Kidney glomerular epithelial cell (primary cell): Measurements from ENCODE around the gene ANKH.
"Not testable (repeated sequence)": the region's sequence is repeated elsewhere in the genome, so short reads cannot be mapped to it uniquely, and the experiment has no call there.

ENCODE experiments used
- DNase-seq: peaks from one replicate; lab custom pipeline; 2025; lab: John Stamatoyannopoulos, UW

ANKH gene

DNA sequence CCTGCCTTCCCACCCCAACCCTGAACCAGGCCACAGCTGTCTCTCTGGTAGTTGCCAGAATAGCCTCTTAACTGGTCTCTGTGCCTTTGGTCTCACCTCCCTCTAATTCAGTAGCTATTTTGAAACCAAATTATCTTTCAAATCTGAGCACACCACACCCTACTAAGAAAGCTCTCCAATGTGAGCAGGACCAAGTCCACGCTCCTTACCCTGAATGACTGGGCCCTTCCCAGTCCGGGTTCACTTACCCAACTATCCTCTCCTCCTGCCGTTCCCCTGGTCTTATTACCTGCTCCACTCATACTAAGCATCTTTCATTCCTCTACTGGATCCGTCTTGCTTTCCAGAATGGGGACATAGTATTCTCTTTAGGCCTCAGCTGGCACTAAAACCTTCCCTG is 16.8 kb downstream of the ANKH start:
- no peak for DNase-seq

DNA sequence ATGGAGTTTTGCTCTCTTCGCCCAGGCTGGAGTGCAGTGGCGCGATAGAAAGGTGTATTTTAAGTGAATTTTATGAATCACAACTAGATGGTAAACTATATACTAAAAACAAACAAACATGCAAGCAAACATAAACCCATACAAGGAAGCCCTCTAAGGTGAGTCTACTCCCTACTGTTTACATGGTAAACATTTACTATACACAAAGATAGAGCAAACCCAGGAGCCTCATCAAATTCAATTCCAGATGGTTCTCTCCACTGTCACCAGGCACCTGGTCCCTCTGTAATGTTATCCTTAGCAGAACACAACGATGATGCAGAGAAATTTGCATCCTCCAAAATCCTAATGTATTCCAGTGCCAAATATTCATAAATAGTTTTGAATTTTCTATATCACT is 17.9 kb downstream of the ANKH start:
- no peak for DNase-seq

DNA sequence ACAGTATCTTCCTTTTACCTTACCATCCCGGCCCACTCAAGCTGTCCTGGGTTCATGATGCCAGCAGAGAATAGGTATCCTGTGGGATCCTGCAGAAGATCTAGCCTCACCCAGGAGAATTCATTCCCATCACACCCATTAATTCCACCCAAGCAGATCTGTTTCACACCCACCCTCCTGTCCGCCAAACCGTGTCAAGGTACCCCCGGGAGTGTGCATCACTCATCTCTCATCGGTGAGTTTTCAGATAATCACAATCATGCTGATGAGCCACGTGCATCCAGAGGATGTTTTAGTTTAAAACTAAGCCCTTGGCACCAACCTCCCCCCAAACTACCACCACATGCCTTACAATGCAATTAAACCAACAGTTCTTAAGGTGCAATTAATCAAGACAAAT is 18.8 kb downstream of the ANKH start:
- no peak for DNase-seq

DNA sequence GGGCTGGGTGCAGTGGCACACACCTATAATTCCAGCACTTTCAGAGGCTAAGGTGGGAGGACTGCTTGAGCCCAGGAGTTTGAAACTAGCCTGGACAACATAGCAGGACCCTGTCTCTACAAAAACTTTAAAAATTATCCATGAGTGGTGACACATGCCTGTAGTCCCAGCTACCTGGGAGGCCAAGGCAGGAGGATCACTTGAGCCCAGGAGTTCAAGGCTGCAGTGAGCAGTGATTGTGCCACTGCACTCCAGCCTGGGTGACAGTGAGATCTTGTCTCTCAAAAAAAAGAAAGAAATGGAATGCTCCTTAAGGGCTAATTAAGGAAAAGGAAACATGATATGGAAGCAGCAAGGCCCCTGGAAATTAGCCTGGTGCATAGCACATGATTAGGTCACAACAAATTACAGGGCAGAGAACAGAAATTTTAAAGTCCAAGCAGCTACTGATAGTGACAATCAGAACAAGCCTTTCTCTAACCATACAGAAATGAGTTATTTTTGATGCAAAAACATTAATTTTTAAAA is 19.5 kb downstream of the ANKH start:
- DNase-seq = no peak

DNA sequence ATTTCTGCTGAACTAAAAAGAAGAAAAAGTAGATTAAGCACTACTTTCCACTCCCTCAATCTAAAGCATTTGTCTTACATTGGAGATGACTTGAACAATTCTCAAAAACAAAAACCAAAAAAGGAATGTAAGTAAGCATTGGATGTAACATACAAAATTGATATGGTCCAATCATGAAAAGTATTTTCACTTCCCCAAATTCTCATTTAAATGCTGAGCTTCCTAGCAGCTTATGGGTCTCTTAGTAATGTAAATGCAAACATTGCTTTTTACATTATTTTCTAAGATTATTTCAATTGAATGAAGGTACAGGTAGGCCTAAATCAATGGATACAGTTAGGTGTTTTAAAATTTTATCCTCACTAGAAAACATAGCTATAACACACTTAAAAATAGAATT is 20.0 kb downstream of the ANKH start:
- DNase-seq = no peak

DNA sequence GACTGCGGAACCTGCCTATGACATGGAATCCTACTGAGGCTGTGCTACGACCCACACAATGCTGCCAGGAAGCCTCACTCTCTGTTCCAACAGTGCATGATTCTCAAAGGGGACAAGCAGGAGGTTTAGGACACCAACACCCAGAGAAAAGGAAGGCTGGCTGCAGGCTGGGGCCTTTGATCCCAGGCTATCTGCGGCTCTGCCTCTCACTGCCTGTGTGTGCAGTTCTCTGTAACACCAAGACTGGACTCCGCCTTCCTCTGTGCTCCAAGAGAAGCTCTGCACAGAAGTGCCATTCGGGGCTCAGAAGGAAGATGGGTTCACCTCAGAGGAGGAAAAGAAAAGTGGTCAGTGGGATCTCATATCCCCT is 20.5 kb downstream of the ANKH start:
- no peak for DNase-seq

DNA sequence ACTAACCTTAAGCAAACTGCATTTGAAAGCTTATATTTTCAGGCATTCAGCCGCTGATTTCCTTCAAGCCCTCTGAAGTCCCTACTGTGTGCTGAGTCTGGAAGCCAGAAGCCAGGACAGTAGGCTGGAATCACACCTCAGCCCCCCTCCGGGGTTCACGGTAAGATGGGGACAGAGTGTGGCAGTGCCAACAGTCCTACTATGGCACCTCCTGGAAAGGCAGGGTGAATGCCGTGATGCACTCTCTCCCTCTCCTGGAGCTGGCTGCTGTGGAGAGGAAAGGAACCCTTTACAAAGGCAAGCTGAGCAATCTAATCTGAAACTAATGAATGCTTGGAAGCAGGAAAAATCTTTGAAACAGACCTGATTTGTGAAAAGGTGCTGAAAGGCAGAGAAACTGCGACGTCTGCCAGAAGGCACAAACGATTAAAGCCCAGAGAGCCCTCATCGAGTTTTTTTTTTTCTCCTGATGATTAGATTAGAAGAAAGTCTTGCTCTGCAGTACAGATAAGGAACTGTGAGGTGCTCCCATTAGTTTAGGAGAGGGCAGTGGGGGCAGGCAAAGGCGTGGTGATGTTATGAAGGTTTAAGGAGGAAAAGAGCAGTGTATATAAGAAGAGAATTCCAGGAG is 21.0 kb downstream of the ANKH start:
- no peak for DNase-seq

DNA sequence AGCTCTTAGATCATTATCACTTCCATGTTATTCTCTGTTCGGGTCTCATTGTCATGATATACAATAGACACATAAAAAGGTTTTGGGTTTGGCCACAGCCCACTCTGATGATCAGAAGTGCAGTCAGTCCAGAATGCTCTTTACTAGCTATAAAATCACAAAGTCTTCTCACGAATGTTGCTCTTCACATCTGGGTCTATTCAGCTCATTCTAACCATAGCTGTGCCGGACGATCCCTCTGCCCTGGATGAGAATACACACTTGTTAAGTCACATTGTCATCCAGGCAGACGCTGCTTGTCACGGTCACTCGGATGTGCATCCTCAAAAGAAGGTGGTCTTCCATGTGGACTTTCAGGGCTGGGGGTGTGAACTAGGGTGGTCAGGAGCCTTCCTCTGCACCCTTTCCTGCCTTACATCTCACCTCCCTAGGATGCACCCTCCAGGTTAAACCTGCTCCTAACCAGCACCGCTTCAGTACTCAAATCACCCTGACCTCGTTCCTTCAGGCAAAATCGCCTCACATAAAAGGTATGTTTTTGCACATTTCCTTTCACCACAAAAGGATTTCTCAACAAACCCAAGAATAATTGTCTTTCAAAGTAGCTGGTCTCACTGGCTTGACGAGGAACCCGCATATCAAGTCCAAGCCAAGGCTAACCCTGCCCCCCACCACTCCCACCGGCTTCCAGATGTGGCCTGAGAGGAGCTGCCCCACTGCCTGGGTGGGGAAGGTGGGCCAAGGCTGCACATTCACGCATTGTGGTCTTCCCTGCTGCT is 21.9 kb downstream of the ANKH start:
- DNase-seq = no peak

DNA sequence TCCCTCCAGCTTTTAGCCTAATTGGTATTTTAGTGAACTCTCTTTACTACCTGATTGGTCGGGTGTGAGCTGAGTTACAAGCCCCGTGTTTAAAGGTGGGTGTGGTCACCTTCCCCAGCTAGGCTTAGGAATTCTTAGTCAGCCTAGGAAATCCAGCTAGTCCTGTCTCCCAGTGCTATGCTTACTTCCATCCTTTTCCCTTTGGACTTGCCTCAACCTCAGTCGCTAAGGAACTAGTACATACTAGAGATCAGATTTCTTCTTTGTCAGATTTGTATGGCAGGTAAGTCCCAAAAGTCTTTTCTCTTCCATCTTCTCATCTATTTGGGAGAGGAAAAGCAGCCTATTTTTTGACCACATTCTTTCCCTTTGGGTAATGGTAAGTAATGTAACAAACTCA is 22.6 kb downstream of the ANKH start:
- not testable (repeated sequence) for DNase-seq

DNA sequence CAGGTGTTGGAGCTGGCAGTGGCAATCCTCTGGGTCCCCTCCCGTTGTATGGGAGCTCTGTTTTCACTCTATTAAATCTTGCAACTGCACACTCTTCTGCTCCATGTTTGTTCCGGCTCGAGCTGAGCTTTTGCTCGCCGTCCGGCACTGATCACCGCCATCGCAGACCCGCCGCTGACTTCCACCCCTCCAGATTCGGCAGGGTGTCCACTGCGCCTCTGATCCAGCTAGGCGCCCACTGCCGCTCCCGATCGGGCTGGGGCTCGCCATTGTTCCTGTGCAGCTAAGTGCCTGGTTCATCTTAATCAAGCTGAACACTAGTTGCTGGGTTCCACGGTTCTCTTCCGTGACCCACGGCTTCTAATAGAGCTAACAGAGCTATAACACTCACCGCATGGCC is 23.2 kb downstream of the ANKH start:
- DNase-seq = no peak

DNA sequence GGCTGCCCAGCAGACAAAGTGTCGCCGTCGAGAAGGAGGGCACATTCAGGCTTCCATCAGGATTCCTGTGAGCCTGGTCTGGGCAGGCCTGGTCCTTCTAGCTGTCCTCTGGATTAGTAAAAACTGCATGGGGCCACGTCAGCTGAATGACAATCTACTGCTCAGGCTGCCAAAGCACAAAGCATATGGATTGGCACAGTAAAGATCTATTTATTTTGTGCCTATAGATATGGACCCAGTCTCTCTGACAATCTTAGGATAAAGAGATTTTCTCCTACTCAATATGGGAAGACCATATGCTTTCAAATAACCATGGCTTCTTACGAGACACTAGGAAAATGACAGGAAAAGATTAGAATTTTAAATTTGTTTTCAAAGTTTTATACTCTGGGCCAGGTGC is 24.1 kb downstream of the ANKH start:
- DNase-seq = no peak

DNA sequence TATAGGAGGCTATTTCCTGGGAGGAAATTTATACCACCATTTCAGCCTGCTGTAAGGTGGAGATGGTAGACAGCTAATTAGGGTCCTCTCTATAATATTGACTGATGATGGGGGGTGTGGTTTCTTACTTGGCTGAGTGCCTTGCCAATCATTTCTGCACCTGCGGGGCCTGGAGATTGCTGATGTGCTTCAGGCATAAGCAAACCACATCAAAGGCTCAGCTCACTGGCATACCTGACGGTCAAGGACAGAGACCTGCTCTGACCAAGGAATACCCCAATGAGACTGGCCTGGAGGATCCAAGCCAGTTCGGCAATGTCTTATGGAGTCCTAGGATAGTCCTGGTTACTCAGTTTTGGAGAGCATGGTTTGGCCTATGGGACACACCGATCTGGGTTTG is 29.5 kb downstream of the ANKH start:
- DNase-seq = no peak

DNA sequence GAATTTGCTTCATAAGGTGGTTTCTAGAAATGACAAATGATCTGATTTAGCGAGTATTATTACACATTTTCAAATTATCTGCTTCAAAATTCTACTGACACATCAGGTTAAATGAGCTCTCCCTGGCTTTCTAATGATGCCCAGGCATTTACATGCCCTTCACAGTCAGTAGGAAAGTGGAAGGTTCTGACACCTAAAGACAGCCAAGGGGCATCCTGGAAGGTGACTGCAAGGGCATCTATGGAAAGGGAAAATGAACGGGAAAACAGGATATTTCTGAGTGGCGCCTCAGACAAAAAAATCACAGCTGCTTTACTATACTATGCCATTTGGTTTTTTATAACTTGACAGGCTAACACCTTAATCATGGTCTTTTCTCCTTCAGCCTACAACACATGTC is 31.0 kb downstream of the ANKH start:
- no peak for DNase-seq

DNA sequence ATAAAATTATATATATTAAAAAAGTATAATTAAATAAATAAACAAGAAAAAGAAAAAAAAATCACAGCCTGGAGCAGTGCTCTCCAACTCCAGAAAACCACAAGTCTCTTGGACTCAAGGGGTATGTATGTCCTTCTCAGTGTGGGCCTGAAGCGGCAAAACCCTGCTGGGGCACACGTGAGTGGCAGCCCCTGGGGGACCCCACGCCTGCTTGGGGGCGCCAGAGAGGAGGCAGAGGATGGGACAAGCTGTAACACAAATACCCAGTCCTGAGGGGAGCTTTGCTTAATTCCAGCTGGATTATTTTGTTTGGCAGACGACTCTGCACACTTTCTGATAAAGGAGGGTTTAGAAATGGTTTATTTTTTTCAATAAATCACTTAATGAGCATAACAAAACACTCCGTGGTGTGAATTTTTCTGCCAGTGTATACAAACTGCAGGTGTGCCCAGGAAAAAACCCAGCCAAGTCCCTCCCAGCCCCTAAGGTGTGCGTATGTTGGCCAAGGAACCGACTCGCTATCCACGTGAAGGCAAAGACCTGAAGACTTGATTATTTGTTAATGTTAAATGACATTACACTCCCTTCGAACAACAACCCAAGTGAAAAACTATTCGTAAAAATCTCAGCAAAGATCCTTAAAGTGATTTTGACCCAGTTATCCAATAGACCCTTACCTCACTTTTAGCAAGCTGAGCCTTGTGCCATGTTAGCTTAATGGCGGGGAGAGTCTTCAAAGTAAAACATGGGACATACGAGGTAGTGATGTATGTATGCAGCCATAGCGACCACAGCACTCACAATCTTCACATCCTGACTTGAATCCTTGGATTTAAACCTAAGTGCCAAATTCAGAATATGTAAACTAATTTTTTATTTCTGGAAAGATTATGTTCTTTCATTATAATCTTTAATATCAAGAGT is 32.9 kb downstream of the ANKH start:
- DNase-seq = no peak

DNA sequence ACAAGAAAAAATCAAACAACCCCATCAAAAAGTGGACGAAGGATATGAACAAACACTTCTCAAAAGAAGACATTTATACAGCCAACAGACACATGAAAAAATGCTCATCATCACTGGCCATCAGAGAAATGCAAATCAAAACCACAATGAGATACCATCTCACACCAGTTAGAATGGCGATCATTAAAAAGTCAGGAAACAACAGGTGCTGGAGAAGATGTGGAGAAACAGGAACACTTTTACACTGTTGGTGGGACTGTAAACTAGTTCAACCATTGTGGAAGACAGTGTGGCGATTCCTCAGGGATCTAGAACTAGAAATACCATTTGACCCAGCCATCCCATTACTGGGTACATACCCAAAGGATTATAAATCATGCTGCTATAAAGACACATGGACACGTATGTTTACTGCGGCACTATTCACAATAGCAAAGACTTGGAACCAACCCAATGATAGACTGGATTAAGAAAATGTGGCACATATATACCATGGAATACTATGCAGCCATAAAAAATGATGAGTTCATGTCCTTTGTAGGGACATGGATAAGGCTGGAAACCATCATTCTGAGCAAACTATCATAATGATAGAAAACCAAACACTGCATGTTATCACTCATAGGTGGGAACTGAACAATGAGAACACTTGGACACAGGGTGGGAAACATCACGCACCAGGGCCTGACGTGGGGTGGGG is 34.0 kb downstream of the ANKH start:
- not testable (repeated sequence) for DNase-seq

DNA sequence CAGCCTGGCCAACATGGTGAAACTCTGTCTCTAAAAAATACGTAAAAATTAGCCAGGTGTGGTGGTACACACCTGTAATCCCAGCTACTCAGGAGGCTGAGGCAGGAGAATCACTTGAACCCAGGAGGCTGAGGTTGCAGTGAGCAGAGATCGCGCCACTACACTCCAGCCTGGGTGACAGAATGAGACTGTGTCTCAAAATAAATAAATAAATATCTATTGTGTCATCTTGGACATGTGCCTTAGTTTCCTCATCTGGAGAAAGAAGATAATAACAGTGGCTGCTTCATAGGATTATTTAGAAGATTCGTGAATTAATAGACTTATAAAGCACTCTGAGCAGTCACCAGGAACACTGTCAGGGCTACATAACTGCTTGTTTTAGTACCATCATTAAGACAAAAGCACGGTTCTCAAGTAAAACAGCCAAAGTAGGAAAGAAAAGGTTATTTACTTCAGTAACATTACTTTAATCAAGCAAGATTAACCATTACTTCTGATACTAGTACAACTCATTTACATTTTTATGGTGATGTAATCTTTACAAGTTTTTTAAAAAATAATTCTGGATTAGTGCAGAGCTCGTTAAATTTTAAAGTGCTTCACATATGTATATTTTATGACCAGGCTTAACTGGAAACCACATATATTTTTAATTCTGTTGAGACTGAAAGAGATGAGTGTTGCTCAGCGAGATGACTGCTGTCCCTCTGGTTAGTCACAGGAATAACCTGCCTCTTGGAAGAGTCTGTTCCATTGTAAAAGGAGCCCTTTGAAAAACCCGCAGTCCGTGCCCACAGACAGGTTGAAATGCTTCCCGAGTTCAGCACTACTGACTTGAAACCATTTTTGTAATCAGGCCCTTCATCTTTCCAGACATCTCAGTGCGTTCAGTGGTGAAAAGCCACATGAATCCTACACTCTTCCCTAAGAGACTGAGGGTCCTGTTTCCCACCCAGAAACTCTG is 36.7 kb downstream of the ANKH start:
- no peak for DNase-seq

DNA sequence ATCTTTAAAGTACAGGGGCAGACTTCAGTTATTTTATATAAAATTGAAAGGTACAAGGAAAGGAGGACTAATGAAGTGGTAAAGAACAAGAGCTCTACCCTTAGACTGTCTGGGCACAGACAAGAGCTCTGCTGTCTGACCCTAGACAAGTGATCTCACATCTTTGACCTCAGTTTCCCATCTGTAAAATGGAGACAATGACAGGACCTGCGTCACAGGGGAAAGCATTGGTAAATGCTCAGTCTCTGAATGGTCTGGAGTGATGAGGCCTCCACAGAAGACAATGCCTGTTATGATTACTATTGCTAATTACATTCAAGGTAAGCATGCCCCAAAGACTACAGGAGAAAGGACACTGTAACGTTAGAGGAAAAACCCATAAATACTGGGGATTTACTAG is 37.5 kb downstream of the ANKH start:
- no peak for DNase-seq

DNA sequence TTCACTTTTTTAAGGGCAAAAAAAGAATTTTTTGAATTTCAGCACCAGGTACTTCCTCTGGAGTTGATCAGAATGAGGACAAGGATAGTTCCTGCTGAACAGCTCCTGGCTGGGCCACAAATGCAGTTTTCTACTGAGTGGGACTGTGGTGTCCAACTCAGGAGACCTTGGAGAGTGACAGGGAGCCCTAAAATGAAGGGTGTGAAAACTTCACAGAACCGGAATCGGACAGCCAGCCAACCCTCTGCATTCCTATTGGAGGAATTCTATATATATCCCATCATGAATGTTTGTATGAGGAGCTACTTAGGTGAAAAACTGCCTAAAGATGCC is 40.6 kb downstream of the ANKH start:
- DNase-seq = no peak

DNA sequence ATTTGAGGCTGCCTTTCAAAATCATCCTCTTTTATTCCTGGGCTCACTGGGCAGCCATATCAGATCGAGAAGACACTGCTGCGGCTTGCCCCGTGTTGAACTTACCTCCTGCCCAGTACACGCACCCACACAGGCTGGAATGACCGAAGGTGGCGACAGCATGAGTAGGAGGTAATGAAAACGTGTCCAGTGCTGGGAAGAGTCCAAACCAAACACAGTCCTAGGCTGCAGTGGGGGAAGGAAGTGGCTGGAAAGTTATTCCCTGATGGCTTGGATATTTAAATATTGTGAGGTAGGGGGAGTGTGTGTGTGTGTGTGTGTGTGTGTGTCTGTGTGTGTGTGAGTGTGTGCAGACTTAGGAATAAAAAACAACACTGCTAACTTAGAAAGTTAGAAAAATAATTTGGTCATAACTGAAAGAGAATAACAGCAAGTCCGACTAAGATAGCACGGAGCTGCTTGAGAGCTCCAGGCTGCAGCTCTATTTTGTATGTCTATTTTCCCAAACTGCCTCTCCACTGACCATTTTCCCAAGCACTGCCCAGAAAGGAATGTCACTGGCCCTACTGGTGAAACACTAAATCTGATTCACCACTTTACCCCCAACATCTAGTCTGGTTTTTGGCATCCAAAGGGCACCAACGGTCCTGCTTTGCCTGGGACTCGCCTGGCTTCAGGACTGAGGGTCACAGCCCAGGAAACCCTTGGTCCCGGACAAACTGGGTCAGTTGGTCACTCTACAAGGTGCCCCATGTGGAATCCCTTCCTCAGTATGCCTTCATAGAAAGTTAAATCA is 41.2 kb downstream of the ANKH start:
- DNase-seq = no peak

DNA sequence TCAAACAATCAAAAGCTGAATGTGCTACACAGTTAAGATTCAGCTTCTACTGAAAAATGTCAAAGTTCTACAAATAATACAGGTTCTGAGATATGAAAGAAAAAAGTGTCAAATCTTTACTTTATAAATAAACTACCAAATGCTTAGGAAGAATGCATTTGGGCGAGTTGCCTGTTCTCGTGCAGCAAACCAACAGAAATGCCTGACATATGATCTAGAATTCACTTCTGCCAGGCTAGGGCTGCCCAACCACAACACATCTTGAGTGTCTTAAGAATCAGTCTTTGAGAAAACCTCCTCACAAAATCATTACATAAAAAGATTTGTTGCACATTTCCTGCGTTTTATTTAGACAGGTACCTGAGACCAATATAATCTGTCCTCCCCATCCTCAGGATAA is 42.2 kb downstream of the ANKH start:
- DNase-seq = no peak
